Left renal pelvis (tissue), 4 donors: Measurements from ENCODE around the gene SLC22A16. TPM values are rescaled to one million over a fixed set of nuclear protein-coding genes. Genes with fewer than 3 reads are reported as not detected.

ENCODE experiments used
- DNase-seq, 4 donors: peaks; one replicate each; pipeline ENCODE4 v3.0.0-alpha.2; 2013; ENCODE audit warnings: low read depth in 4 of 4, low spot score in 3 of 4
- polyA plus RNA-seq, 4 donors: library from polyadenylated mRNA; unstranded; fragments of 120-200 nt; gene quantifications; one replicate each; pipeline ENCODE4 v1.2.1, GENCODE V29; 2013; ENCODE audit not compliant: insufficient read length in 4 of 4

The SLC22A16 gene
- polyA plus RNA-seq, 4 donors: 0.52 to 3.1 (median 0.60) TPM

DNA sequence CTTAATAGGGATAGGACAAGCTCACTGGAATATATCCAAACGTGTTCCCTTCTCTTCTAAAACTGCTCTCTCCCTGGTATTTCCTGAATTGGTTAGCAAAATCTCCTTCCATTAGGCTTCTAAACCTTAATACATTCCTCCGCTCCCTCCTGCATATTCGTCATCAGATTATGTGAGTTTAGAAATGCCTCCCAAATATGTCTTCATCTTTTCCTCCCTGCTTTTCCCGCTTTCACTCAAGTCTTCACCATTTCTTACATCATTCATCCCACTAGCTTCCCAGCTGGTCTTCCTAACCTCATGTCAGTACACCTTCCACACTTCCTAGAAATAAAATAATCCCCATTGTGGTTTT lies 26.9 kb downstream of the SLC22A16 start:
- DNase-seq: no peak

DNA sequence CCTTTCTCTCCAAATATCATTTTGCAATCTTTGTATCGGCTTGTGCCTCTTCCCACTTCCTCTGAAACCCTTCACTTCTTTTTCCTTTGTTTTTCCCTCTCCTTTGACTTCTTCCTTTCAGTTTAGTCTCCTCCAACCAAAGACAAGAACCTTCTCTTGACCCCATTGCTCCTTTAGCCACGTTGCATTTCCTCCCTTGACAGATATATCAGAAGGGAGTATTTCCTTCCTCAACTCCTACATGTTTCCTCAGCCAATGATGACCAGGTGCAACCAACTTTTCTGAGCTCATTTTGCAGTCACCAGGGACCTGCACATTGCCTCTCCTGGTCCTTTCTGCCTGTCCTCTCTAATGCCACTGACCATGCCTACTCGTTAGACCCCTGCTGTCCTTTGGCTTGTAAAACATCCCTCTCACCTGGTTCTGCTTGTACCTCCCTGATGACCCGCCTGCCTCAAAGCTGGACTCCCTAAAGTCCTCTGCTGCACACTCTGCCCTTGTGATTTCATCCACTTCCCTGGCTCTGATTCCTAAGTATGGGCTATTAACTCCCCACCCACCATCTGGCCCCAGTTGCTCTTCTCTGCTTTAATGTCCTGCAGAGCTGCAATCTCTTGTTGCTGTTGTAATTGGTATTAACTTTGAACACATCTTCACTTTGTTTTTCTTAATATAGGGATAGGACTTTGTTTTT lies 27.4 kb downstream of the SLC22A16 start:
- no peak for DNase-seq

DNA sequence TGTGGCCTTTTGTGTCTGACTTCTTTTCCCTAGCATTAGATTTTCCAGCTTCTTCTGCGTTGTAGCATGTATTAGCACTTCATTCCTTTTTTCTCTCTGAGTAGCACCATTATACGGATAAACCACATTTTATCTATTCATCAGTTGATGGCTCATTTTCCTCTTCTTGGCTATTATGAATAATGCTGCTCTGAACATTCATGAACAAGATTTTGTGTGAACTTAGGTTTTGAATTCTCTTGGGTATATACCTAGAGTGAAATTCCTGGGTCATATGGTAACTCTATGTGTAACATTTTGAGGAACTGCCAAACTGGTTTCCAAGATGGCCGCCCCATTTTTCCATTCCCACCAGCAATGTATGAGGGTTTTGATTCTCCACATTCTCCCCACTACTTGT lies 28.7 kb downstream of the SLC22A16 start:
- no peak for DNase-seq

DNA sequence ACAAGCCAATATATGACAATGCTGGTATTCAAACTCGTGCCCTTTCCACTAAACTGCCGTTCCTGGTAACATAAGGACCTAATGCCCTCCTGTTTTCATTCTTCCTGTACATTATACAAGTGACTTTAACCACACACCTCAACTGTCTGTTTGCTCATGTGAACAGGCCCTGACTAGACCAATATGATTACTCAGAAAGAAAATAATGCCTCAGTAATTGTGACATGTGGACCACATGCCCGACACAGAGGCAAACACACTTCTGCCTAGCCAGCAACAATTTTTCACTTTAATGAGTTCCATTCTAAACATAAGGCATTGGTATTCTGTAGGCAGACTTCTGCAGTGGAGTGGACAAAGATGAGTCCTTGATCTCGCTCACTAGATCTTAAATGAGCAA lies 30.0 kb downstream of the SLC22A16 start:
- no peak for DNase-seq

DNA sequence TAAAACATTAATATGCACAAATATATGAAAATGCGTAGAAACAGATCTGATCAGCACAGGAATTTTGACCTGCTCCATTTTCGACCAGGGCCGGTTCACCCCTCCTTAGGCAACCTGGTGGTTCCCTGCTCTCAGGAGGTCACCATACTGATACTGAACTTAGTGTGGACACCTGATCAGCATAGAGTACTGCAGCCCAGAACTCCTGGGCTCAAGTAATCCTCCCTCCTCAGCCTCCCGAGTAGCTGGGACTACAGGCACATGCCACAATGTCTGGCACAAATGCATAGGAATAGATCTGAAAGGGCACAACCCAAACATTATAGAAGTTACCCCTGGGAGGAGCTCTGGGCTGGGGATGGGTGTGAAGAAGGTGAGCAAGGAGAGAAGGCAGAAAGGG lies 36.4 kb downstream of the SLC22A16 start:
- DNase-seq: no peak

DNA sequence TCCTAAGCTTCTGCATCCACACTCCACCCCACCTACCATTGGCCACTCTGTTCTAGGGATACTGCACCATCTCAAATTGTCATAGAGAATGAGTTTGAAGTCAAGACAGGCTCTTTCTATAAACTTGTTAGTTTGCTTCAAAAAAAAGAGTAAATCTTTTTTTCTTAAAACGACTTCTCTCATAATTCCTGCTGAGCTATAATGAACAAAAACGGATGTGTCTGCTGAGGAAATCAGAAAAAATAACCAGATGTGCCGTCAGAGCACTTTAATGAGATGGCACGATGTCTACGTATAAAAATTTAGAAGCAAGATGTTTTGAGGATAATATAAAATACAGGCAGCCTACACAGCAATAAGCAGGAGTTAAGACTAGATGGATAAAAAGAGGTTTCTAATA lies 37.1 kb downstream of the SLC22A16 start:
- DNase-seq: no peak

DNA sequence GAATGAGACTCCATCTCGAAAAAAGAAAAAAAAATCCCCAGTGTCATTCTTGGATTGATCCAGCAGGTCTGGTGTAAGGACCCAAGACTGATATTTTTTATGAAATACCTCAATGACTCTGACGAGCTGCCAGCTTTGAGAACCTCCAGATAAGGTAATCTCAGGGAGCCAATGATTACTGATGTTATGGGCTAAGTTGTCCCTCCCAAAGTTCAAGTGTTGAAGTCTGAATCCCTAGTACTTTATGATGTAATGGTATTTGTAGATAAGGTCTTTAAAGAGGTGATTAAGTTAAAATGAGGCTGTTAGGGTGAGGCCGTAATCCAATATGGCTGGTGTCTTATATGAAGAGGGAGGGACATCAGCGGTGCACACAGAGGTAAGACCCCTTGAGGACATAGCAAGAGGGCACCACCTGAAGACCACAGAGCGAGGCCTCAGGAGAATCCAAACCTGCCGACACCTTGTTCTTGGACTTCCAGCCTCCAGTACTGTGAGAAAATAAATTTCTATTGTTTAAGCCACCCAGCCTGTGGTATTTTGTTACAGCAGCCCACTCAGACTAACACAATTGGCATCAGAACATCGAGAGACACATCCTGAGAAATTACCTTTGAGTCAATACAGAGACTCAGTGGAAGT lies 41.3 kb downstream of the SLC22A16 start:
- DNase-seq: no peak

DNA sequence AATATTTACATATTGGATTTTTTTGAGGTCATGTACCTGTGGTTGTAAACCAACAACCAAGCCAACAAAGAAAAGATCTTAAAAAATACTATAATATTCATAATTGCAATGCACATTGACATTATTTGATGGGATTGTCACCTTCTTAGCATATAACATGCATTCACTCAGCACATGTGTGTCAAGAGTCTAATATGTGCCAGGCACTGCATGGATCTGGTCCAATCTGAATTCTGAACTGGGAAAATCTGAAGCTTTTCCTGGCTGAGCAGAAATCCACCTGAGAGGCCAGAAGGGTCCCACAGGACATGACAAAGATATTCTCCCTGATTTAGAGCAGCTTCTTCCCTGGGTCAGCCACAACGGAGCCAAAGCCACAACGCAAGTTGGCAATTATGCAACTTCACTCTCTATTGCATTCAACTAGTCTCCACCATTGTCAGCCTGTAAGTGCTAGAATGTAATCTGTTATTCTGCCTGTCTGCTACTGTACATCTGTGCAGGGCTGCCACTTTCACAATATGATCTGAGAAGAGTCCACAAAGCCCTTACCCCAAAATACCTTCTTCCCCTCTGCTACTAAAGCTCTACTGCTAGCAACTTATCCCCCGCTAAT lies 44.0 kb downstream of the SLC22A16 start:
- DNase-seq: no peak

DNA sequence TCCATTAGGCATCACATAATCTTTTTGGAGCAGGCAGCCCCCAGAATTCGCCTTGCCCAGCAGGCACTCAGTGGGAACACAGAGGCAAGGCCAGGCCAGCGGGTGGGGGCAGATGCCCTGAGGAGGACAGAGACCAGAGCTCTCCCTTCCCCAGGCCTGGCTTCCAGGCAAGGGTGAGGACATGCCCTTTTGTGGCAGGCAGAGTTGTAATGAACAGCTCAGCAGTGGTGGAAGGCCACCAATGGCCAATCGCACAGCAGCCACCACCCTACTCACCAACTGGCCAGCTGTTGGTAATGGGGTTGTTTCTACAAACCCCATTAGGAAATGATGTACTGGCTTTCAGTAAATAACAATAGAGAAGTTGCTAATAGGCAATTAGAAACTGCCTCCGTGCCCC lies 45.7 kb downstream of the SLC22A16 start:
- no peak for DNase-seq

DNA sequence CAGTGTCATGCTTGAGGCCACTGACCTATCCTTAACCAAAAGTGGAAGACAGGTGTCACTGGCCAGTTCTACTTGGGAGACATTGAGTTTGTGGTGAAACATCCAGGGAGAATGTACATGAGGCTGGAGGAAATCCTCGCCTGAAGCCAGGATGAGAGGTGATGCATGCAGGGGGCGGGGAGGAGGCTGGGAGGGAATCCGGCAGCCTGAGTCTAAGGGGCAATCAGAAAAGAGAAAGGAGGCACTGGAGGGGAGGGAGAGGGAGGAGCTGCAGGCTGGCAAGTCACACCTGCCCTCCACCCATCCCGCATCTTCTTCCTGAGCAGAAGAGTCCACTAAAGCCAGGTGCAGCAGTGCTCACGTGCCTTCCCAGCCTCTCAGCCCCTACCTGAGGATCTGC lies 46.2 kb downstream of the SLC22A16 start:
- no peak for DNase-seq

DNA sequence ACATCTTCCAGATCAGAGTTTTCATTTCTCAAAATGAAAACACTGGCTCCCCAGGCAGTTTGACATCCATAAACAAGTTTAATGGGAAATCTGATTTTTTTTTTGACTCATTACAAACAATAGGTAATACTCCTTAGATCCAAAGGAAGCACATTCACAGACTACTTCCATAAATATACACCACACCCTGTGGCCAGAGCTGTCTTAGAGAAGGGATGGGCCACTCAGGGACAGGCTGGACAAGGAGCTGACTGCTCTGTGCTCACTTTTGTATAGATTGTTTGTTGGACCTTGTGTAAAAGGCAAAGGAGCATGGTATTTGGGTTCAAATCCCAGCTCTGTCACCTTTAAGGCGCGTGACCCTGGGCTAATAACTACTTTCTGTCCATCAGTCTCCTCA lies 48.3 kb downstream of the SLC22A16 start:
- DNase-seq: no peak

DNA sequence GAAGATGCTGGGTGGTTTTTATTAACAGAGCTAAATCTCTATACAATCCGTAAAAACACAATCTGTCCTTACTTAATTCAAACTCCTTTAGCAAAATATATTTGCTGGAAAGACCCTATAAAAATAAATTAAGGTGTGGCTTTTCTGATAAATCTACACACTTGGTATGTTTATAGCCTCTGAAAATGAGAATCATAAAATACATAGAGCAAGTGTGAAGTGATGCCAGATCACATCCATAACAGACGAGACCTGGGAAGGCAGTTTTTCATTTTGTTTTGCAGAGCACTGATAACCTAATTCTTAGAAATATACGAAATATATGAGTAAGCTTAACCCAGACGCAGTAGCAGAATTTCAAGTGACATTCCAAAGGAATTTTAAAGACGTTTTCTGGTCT lies 50.6 kb downstream of the SLC22A16 start:
- no peak for DNase-seq

DNA sequence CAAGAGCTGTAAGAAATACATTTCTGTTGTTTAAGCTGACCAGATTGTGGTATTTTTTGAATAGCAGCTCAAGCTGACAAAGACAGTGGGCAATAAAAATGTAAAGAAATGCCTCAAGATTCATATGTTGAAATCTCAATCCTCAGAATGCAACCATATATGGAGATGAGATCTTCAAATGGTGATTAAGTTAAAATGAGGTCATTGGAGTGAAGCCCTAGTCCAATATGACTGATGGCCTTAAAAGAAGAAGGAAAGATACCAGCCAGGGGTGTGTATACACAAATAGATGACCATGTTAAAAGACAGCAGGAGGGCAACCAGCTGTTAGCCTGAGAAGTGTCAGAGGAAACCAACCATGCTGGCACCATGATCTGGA lies 54.0 kb downstream of the SLC22A16 start:
- DNase-seq: no peak

DNA sequence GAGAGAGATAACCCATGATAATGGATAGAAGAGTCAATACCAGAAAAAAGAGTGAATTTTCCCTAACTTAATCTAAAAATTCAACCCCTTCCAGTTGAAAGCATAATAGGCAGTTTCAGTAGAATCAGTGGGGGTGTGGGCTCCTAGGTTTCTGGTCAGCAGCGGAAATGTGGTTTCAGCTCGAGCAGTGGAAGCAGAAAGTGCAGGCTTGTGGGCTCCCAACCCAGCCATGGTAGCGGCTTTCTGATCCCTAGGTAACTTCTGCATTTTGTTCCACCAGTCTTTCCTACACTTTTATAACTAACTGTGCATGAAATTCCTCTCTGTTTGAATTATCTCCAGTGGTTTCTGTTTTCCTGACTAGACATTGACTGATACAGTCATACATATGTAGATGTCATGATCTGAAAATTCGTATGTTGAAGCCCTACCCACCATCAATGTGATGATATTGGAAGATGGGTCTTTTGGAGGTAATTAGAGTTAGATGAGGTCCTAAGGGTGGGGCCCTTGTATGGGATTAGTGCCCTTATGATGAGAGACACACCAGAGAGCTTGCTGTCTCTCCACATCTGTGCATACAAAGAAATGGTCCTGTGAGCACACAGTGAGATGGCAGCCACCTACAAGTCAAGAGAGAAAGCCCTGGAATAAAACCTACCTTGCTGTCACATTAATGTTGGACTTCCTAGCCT lies 54.5 kb downstream of the SLC22A16 start:
- DNase-seq: no peak

DNA sequence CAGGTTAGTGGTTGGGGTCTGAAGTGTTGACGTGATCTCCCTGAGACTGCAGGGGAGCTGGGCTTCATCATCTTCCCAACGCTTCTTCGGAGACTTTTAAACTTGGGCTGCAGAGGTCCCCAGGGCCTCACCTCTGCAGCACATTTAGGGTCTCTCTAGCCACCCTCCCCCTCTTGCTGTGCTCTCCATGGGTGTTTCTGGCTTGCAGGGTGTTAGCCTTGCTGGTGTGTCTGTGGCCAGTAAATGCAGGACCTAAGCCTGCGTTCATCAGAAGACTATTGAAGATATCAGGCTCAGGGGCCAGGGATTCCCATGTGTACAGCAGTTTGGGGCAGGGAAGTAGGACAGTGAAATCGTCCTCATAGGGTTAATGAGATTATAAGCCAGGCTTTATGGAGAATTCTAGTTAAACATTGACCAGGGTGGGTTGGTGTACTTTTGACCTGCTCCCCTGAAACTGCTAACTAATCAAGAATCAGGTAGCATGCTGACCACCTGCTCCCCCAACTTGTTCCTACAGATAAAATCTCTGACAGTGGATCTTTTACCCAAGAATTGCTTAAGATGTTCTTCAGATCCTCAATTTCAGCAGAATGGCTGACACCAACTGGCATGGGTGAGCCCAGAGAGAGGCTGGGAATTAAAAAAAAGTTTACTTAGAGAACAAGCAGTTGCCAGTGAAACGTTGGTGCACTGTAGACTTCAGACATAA lies 57.2 kb downstream of the SLC22A16 start:
- peak in 1 of 4 donors; percentile 42 for DNase-seq

DNA sequence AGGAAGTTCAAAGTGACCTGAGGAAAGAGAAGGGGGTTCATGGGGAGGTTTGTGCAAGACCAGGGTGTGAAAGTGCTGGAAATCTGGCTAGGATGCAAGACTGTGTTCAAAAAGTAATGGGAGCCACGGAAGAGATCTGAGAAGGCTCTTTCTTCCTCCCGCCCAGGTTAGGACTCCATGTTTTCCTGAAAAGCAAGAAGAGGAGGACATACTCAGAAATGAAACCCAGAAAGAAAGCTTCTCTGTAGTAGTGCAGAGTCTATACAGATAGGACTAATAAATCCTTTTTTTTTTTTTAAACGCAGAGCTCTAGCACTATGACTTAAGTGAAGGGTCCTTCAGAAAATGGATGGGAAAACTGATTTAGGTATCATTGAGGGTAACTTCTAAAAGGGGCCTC lies 57.8 kb downstream of the SLC22A16 start:
- no peak for DNase-seq

DNA sequence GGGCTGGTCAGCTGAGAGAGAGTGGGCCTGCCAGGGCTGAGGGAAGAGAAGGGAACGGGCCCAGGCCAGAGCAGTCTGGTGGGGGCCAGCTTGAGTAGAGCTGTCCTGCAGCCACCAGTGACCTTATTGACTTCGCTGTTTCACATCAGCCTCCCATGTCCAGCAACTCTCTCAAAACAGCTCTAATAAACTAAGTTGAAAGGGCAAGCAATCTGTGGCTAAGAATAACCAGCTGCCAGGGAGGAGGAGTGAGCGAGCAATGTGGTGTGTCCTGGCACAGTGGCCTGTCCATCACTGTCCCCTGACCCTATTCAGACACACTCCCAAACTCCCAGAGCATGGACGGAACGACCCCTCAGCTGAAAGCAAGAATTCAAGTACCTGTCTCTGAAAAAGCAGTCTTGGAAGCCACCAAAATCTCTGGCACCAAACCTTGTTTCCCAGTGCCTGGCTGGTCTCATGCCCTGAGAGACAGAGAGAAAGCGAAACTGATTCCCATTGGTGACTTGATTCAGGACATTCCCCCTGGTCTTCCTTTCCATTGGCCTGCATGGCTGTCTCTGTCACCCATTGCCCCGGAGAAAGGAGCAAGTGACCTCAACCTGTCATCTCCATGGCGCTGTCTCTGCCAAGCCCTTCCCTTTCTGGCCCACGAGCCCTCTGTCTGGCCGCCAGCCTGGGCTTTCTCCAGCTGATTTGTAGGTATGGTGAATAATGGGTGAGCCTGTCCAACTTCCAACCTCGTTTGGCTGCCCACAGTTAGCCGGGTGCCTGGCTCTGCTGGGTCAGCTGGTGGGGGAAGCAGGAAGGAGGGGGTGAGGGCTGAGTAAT lies 61.1 kb downstream of the SLC22A16 start, which contains the start of gene DDO:
TSS of gene DDO (minus strand) at position 490 of the 831 bp plus-strand sequence. CDS start 2,113 bp downstream, outside the sequence.
- no peak for DNase-seq

DNA sequence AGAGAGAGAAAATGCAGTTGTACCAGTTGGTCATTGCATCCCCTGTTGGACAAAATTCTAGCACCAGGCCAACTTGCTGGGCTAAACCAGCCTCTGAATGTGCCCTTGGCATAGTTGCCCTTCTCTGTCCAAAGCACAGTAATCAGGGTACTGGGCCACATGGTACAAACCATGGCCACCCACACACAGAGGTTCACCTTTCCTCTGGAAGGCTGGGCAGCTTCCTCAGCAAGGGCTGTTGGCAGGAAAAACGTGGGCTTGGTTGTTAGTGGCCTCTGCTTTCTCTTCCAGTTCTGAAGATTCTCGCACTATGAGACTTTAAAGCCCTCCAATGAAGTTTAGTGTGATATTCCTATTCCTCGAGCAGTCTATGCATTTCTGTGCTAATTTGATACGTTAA lies 61.7 kb downstream of the SLC22A16 start:
- no peak for DNase-seq

DNA sequence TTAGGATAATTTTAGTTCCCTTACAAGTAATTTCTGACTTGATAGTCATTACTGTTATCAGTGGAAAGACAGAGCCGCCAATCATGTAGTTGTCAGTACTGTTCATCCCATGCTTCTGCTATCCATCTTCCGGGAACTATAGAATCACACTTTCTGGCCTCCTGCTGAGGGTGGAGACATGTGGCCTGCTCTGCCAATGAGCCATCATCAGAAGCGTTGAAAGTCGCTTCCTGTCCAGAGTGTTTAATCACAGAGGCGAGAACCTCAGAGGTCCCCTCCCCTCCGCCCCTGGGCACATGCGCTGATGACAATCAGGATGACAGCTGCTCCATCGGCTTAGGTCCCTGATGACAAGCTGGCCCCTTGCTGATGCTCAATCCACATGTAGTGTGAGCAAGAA lies 64.1 kb downstream of the SLC22A16 start:
- no peak for DNase-seq

DNA sequence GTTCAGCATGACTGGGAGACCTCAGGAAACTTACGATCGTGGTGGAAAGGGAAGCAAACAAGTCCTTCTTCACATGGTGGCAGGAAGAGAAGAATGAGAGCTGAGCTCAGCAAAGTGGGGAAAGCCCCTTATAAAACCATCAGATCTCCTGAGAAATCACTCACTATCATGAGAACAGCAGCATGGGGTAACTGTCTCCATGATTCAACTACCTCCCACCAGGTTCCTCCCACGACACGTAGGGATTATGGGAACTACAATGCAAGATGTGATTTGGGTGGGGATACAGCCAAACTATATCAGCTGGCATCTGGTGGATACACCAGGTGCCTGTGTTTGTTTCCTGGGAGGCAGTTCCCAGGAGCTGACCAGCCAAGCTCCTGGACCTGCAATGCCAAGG lies 65.9 kb downstream of the SLC22A16 start:
- DNase-seq: no peak
